Esophagus muscularis mucosa (tissue), 4 donors: ENCODE results near the gene BCAS3. TPM values are rescaled to one million over a fixed set of nuclear protein-coding genes. Genes with fewer than 3 reads are reported as not detected.

ENCODE experiments used
- DNase-seq: peaks from one replicate; pipeline ENCODE4 v3.0.0-alpha.2; 2017; ENCODE audit errors: extremely low spot score
- H3K27ac ChIP-seq, 4 donors: fragments of 200-600 bp; sonication (generic); replicated peaks in 1 of 4; 1 replicate in 3 of 4; 2 replicates in 1 of 4; pipeline ENCODE4 v1.5.1; 2016 to 2019; ENCODE audit warnings: mild to moderate bottlenecking in 1 of 4
- H3K27me3 ChIP-seq, 4 donors: fragments of 200-600 bp; sonication (generic); one replicate each; pipeline versions ENCODE4 v1.5.1 to v1.6.0; 2016 to 2019
- H3K36me3 ChIP-seq, 4 donors: fragments of 200-600 bp; sonication (generic); one replicate each; pipeline ENCODE4 v1.5.1; 2016 to 2019
- H3K4me1 ChIP-seq, 4 donors: fragments of 200-600 bp; sonication (generic); one replicate each; pipeline ENCODE4 v1.5.1; 2016 to 2019
- H3K4me3 ChIP-seq, 4 donors: fragments of 200-600 bp; sonication (generic); 1 replicate in 2 of 4; 2 replicates in 2 of 4; pipeline ENCODE4 v1.5.1; 2016 to 2019; ENCODE audit warnings: mild to moderate bottlenecking in 4 of 4, moderate library complexity in 1 of 4
- H3K9me3 ChIP-seq, 4 donors: fragments of 200-600 bp; sonication (generic); 1 replicate in 3 of 4; 2 replicates in 1 of 4; pipeline ENCODE4 v1.5.1; 2016 to 2019
- CTCF ChIP-seq, 3 experiments: fragments of 200-600 bp in 2 of 3; fragments of 450-650 bp in 1 of 3; sonication (generic) in 2 of 3; IDR thresholded peaks; one replicate each; pipeline ENCODE4 v1.5.1; 2017 to 2019; ENCODE audit warnings: antibody characterized with exemption in 3 of 3, mild to moderate bottlenecking in 2 of 3, moderate library complexity in 1 of 3
- EP300 ChIP-seq: sonication (generic); formaldehyde crosslinking; IDR thresholded peaks from one replicate; pipeline ENCODE4 v1.6.1; 2017; ENCODE audit warnings: antibody characterized with exemption
- POLR2A ChIP-seq: fragments of 450-650 bp; IDR thresholded peaks from one replicate; pipeline ENCODE4 v1.6.1; 2017; ENCODE audit warnings: antibody characterized with exemption, moderate library complexity, mild to moderate bottlenecking, low read depth
- POLR2AphosphoS5 ChIP-seq, 2 donors: sonication (generic); formaldehyde crosslinking; IDR thresholded peaks; one replicate each; pipeline ENCODE4 v1.6.1; 2017; ENCODE audit warnings: antibody characterized with exemption in 2 of 2
- WGBS: methylation state at CpG from one replicate; pipeline ENCODE4 v1.1.5; 2018; 5-methylcytosine and 5-hydroxymethylcytosine counted together
- intact Hi-C: fragments of 100-400 bp; cut with DNase I; formaldehyde crosslinking; loops from one replicate; pipeline ENCODE4 v1.15.1; 2023
- total RNA-seq, 4 donors: library from RNA; depleted of rRNA; stranded (reverse); fragments of >200 nt; gene quantifications; one replicate each; pipeline versions ENCODE4 v1.1.0 to v1.2.1, GENCODE V29; 2016

BCAS3 gene
- total RNA-seq, 4 donors from 2014 or later, result 17.4 to 25.7 (median 19.5) TPM

- Histone ChIP-seq H3K27me3 (no peaks in the 10 kb centered on the region), H3K4me3 (no peak overlapping the region), H3K9me3 (peaks cover 0 to 11% (median 8%) of the 10 kb centered on the region in 4 donors), H3K4me1 (no peaks in the 10 kb centered on the region), H3K27ac (no peak overlapping the region), H3K36me3 (peaks cover 0 to 8% (median 3%) of the 10 kb centered on the region in 4 donors)
- DNase-seq, result no peak
- TF ChIP-seq EP300 (no peak), CTCF (IDR thresholded peaks at IDR 0.05) (no peak), POLR2A (no peak), POLR2AphosphoS5 (IDR thresholded peaks at IDR 0.05) (no peak)
- 71% methylated on average over 2 of the region's 2 CpGs for WGBS
- intact Hi-C loops, result no loop called here
Observed at GRCh38 chr17:60901806-60902205, 224.2 kb downstream of the BCAS3 start.

- H3K4me3 ChIP-seq, result no peak overlapping the region
- no peaks in the 10 kb centered on the region for H3K4me1 ChIP-seq
- DNase-seq, result no peak
- peaks cover 0 to 6% (median 3%) of the 10 kb centered on the region in 4 donors for H3K9me3 ChIP-seq
- 78% methylated on average over 7 of the region's 7 CpGs for WGBS
- TF ChIP-seq CTCF (IDR thresholded peaks at IDR 0.05), result no peak
- H3K27ac ChIP-seq, result no peak overlapping the region
- intact Hi-C loops, result no loop called here
- H3K27me3 ChIP-seq, result no peaks in the 10 kb centered on the region
- peaks cover 0 to 8% (median 3%) of the 10 kb centered on the region in 4 donors for H3K36me3 ChIP-seq
Observed at GRCh38 chr17:60902399-60902798, 224.7 kb downstream of the BCAS3 start.

GRCh38 chr17:60904582-60904981 is 226.9 kb downstream of the BCAS3 start:
- Histone ChIP-seq H3K4me3 (no peak overlapping the region), H3K27ac (no peak overlapping the region), H3K27me3 (no peaks in the 10 kb centered on the region), H3K4me1 (no peaks in the 10 kb centered on the region), H3K9me3 (no peaks in the 10 kb centered on the region), H3K36me3 (peaks cover 0 to 8% (median 3%) of the 10 kb centered on the region in 4 donors)
- TF ChIP-seq POLR2A, result no peak
- TF ChIP-seq EP300, result no peak
- no peak for TF ChIP-seq CTCF (IDR thresholded peaks at IDR 0.05)
- TF ChIP-seq POLR2AphosphoS5 (IDR thresholded peaks at IDR 0.05), result no peak
- 92% methylated on average over 2 of the region's 2 CpGs for WGBS
- intact Hi-C loops, result no loop called here
- DNase-seq, result no peak

- TF ChIP-seq POLR2AphosphoS5 (IDR thresholded peaks at IDR 0.05) (no peak), POLR2A (no peak), CTCF (IDR thresholded peaks at IDR 0.05) (no peak), EP300 (no peak)
- Histone ChIP-seq H3K4me1 (no peaks in the 10 kb centered on the region), H3K9me3 (no peaks in the 10 kb centered on the region), H3K27me3 (no peaks in the 10 kb centered on the region), H3K4me3 (no peak overlapping the region), H3K36me3 (peaks cover 0 to 8% (median 3%) of the 10 kb centered on the region in 4 donors), H3K27ac (no peak overlapping the region)
- DNase-seq, result no peak
- intact Hi-C loops, result no loop called here
- 95% methylated on average over 3 of the region's 3 CpGs for WGBS
Observed at GRCh38 chr17:60905709-60906108, 228.1 kb downstream of the BCAS3 start.

GRCh38 chr17:60908324-60908723 is 230.7 kb downstream of the BCAS3 start:
- intact Hi-C loops, result no loop called here
- Histone ChIP-seq H3K27me3 (no peaks in the 10 kb centered on the region), H3K36me3 (peaks cover 0 to 12% (median 2%) of the 10 kb centered on the region in 4 donors), H3K4me1 (no peaks in the 10 kb centered on the region), H3K4me3 (no peak overlapping the region), H3K27ac (no peak overlapping the region), H3K9me3 (no peaks in the 10 kb centered on the region)
- WGBS, result 81% methylated on average over 4 of the region's 4 CpGs
- DNase-seq, result no peak
- TF ChIP-seq EP300 (no peak), POLR2AphosphoS5 (IDR thresholded peaks at IDR 0.05) (no peak), CTCF (IDR thresholded peaks at IDR 0.05) (no peak), POLR2A (no peak)
